HCT116 (cell line): Measurements from ENCODE around the gene SERTAD1. TPM values are rescaled to one million over a fixed set of nuclear protein-coding genes. Genes with fewer than 3 reads are reported as not detected.

Source experiments
- ATAC-seq: fragments of 200-7000 bp; cut with Tn5 transposase; 2 replicates; pipeline ENCODE4 v1.9.1; 2020; ENCODE audit warnings: mild to moderate bottlenecking, moderate library complexity
- BruUV-seq: library from RNA; stranded (reverse); fragments of 400-500 nt; replicated peaks from 2 replicates; lab custom pipeline; 2021; lab: Mats Ljungman, UMichigan
- CTCF ChIA-PET: fragments of 300-600 bp; sonication (Branson Sonifier 250); formaldehyde crosslinking; loops from one replicate; lab custom pipeline; 2021; ENCODE audit warnings: antibody characterized with exemption; lab: Charles Lee
- POLR2A ChIA-PET: fragments of 300-600, 350-600 bp; sonication (Branson Sonifier 250); formaldehyde crosslinking; loops from one replicate; lab custom pipeline; 2021; ENCODE audit warnings: antibody characterized with exemption; lab: Charles Lee
- RAD21 ChIA-PET, 2 experiments: fragments of 300-600 bp; sonication (Branson Sonifier 250); formaldehyde crosslinking; loops; one replicate each; lab custom pipeline; 2023; ENCODE audit warnings: low total read pairs in 2 of 2; ENCODE audit not compliant: uncharacterized antibody in 2 of 2, unreplicated experiment in 2 of 2, low non-redundant PET in 1 of 2; lab: Charles Lee
- DNase-seq: peaks from one replicate; pipeline ENCODE4 v3.0.0-alpha.2; 2010; ENCODE audit warnings: low read depth, low spot score
- H2AFZ ChIP-seq: fragments of 200-600 bp; shearing (Covaris generic), sonication (generic); 2 replicates; pipeline ENCODE4 v1.6.1; 2017; ENCODE audit warnings: low read depth, mixed run types, mixed read lengths, antibody characterized with exemption, low read length; ENCODE audit not compliant: poor library complexity, severe bottlenecking
- H3K27ac ChIP-seq: 2 replicates; pipeline ENCODE4 v1.5.1; 2012; ENCODE audit warnings: low read depth, low read length
- H3K27me3 ChIP-seq: fragments of 200-600 bp; sonication (generic); 2 replicates; pipeline ENCODE4 v1.6.1; 2016; ENCODE audit warnings: mixed run types, low read length, mixed read lengths; ENCODE audit not compliant: insufficient read depth
- H3K36me3 ChIP-seq, 2 experiments: fragments of 200-500 bp in 1 of 2; fragments of 200-600 bp in 1 of 2; sonication (Bioruptor generic) in 1 of 2; sonication (generic) in 1 of 2; 2 replicates each; pipeline versions ENCODE4 v1.5.1 to v1.6.1; 2014 to 2016; ENCODE audit warnings: low read length in 2 of 2, inconsistent platforms in 1 of 2, mixed read lengths in 1 of 2, mixed run types in 1 of 2; ENCODE audit not compliant: insufficient read depth in 2 of 2, control insufficient read depth in 1 of 2
- H3K4me1 ChIP-seq, 2 experiments: fragments of 200-600 bp in 1 of 2; sonication (generic) in 1 of 2; 2 replicates each; pipeline versions ENCODE4 v1.5.1 to v1.6.1; 2012 to 2017; ENCODE audit warnings: low read length in 2 of 2, inconsistent platforms in 1 of 2, mild to moderate bottlenecking in 1 of 2, mixed read lengths in 1 of 2, mixed run types in 1 of 2, moderate library complexity in 1 of 2; ENCODE audit not compliant: insufficient read depth in 2 of 2, control insufficient read depth in 1 of 2
- H3K4me2 ChIP-seq: fragments of 200-600 bp; sonication (generic); 2 replicates; pipeline ENCODE4 v1.6.1; 2017; ENCODE audit warnings: mixed run types, low read length, mixed read lengths
- H3K4me3 ChIP-seq, 2 experiments: fragments of 200-600 bp in 1 of 2; sonication (generic) in 1 of 2; replicated peaks in 1 of 2; 2 replicates each; pipeline ENCODE4 v1.5.1; 2011 to 2016; ENCODE audit warnings: low read length in 2 of 2, control low read depth in 1 of 2, low read depth in 1 of 2, mild to moderate bottlenecking in 1 of 2, mixed read lengths in 1 of 2, mixed run types in 1 of 2
- H3K79me2 ChIP-seq: fragments of 200-600 bp; sonication (generic); 2 replicates; pipeline ENCODE4 v1.6.1; 2017; ENCODE audit warnings: mild to moderate bottlenecking, mixed run types, low read length, moderate library complexity, mixed read lengths; ENCODE audit not compliant: insufficient read depth
- H3K9ac ChIP-seq: fragments of 200-600 bp; sonication (generic); 2 replicates; pipeline ENCODE4 v1.6.1; 2016; ENCODE audit warnings: low read length, mixed read lengths
- H3K9me2 ChIP-seq: fragments of 200-600 bp; sonication (generic), shearing (Covaris generic); 2 replicates; pipeline ENCODE4 v1.6.1; 2017; ENCODE audit warnings: mixed run types, mild to moderate bottlenecking, moderate library complexity; ENCODE audit not compliant: insufficient read depth
- H3K9me3 ChIP-seq, 2 experiments: fragments of 200-500 bp in 1 of 2; fragments of 200-600 bp in 1 of 2; sonication (Bioruptor generic) in 1 of 2; sonication (generic) in 1 of 2; 2 replicates each; pipeline ENCODE4 v1.6.1; 2014 to 2017; ENCODE audit warnings: low read length in 2 of 2, mixed read lengths in 2 of 2, inconsistent platforms in 1 of 2, low read depth in 1 of 2, mild to moderate bottlenecking in 1 of 2, mixed run types in 1 of 2, moderate library complexity in 1 of 2; ENCODE audit not compliant: control insufficient read depth in 1 of 2, insufficient read depth in 1 of 2
- H4K20me1 ChIP-seq: fragments of 200-600 bp; sonication (generic), shearing (Covaris generic); 2 replicates; pipeline ENCODE4 v1.6.1; 2017; ENCODE audit warnings: mixed run types, mild to moderate bottlenecking, moderate library complexity; ENCODE audit not compliant: insufficient read depth
- CBX3 ChIP-seq: IDR thresholded peaks from 2 replicates; pipeline ENCODE4 v1.6.1; 2012; ENCODE audit warnings: low read depth
- ELF1 ChIP-seq: IDR thresholded peaks from 2 replicates; pipeline ENCODE4 v1.6.1; 2012; ENCODE audit warnings: low read depth, borderline replicate concordance
- EZH2 ChIP-seq: fragments of 200-600 bp; sonication (generic); IDR thresholded peaks from 2 replicates; pipeline ENCODE4 v1.6.1; 2017; ENCODE audit warnings: antibody characterized with exemption, mixed run types
- POLR2AphosphoS5 ChIP-seq: IDR thresholded peaks from 2 replicates; pipeline ENCODE4 v1.6.1; 2011; ENCODE audit warnings: mild to moderate bottlenecking, low read depth, low read length, moderate library complexity
- SIN3A ChIP-seq: IDR thresholded peaks from 2 replicates; pipeline ENCODE4 v1.6.1; 2012; ENCODE audit warnings: low read depth
- YY1 ChIP-seq: IDR thresholded peaks from 2 replicates; pipeline ENCODE4 v1.6.1; 2011; ENCODE audit warnings: low read length, low read depth, moderate library complexity, mild to moderate bottlenecking; ENCODE audit not compliant: insufficient replicate concordance; ENCODE audit errors: extremely low read depth
- intact Hi-C: fragments of 100-400 bp; cut with micrococcal nuclease; formaldehyde crosslinking; loops from 2 replicates; pipeline ENCODE4 v1.10.0; 2022
- total RNA-seq: library from RNA; stranded (reverse); gene quantifications from one replicate; pipeline ENCODE4 v1.2.1, GENCODE V29; 2021; ENCODE audit not compliant: unreplicated experiment

SERTAD1 gene
- total RNA-seq, 1 experiment from 2014 or later: 30.3 TPM

DNA sequence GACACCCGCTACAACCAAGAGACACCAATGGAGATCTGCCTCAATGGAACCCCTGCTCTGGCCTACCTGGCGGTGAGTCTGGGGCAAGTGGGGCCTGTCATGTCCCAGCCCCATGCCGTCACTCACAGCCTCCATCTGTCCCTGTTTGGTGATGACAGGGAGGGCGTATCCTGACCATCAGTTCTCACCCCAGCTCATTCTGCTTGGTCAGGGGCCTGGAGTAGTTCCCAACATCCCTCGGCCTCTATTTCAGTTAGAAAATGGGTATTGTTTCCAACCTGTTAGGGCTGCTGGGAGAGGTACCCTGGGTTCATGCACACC lies 54.0 kb downstream of the SERTAD1 start:
- no peak overlapping the region for H2AFZ ChIP-seq
- no peak overlapping the region for H3K27ac ChIP-seq
- no TSS peak for BruUV-seq
- H3K27me3 ChIP-seq: no peaks in the 10 kb centered on the region
- POLR2A ChIA-PET: no interaction called here
- H3K36me3 ChIP-seq: peaks cover 0 to 5% of the 10 kb centered on the region in 2 experiments; a peak in 2 of 4 replicates
- ATAC-seq (no peak), DNase-seq (no peak)
- RAD21 ChIA-PET: no interaction called here
- no peak overlapping the region for H3K9ac ChIP-seq
- intact Hi-C loops: no loop called here
- no peak overlapping the region for H3K4me3 ChIP-seq
- TF ChIP-seq YY1 (no peak), EZH2 (no peak), ELF1 (no peak), CBX3 (no peak), SIN3A (no peak), POLR2AphosphoS5 (no peak)
- no peaks in the 10 kb centered on the region for H3K9me2 ChIP-seq
- no peak overlapping the region for H3K4me2 ChIP-seq
- CTCF ChIA-PET: interaction anchor here (1.1 kb wide), 1 partner anchor 159 kb away, joined by 7 read pairs; no protein-coding TSS in a partner anchor
- no peaks in the 10 kb centered on the region for H4K20me1 ChIP-seq
- no peaks in the 10 kb centered on the region for H3K9me3 ChIP-seq
- H3K4me1 ChIP-seq: no peaks in the 10 kb centered on the region
- H3K79me2 ChIP-seq: no peaks in the 10 kb centered on the region

Other genes starting within 250 kb of the SERTAD1 start
- 17.3 TPM for gene MAP3K10, start 234.6 kb downstream of the SERTAD1 start, total RNA-seq
- 1.7 TPM for gene TTC9B, start 207.6 kb downstream of the SERTAD1 start, total RNA-seq
- 9.8 TPM for gene CCNP, start 199.3 kb downstream of the SERTAD1 start, total RNA-seq
- gene AKT2, start 140.6 kb downstream of the SERTAD1 start, total RNA-seq: 141 TPM
- 18.0 TPM for gene C19orf47, start 77.6 kb downstream of the SERTAD1 start, total RNA-seq
- gene PLD3, start 77.3 kb downstream of the SERTAD1 start, total RNA-seq: 123 TPM
- gene HIPK4, start 35.8 kb downstream of the SERTAD1 start, total RNA-seq: 0.74 TPM
- 4.8 TPM for gene PRX, start 12.6 kb downstream of the SERTAD1 start, total RNA-seq
- gene SERTAD3, start 18.3 kb upstream of the SERTAD1 start, total RNA-seq: 32.4 TPM
- 113 TPM for gene BLVRB, start 39.8 kb upstream of the SERTAD1 start, total RNA-seq
- gene SPTBN4, start 41.0 kb upstream of the SERTAD1 start, total RNA-seq: 4.6 TPM
- 97.4 TPM for gene SHKBP1, start 150.9 kb upstream of the SERTAD1 start, total RNA-seq
- gene LTBP4, start 175.4 kb upstream of the SERTAD1 start, total RNA-seq: 310 TPM